HepG2 (cell line): ENCODE measurements around the gene P4HTM. TPM values are rescaled to one million over a fixed set of nuclear protein-coding genes. Genes with fewer than 3 reads are reported as not detected.

Source experiments
- CENPX ChIP-seq: sonication (generic); formaldehyde crosslinking; IDR thresholded peaks from 2 replicates; pipeline ENCODE4 v1.9.0; 2021; ENCODE audit warnings: mild to moderate bottlenecking, missing genetic modification reagents, moderate library complexity
- CHD4 ChIP-seq: fragments of 200-600 bp; sonication (generic); IDR thresholded peaks from 2 replicates; pipeline ENCODE4 v1.7.0; 2017; ENCODE audit warnings: mild to moderate bottlenecking, low read length, borderline replicate concordance
- CTCF ChIP-seq: sonication (generic); formaldehyde crosslinking; IDR thresholded peaks from 2 replicates; pipeline ENCODE4 v1.5.0; 2020; ENCODE audit warnings: mild to moderate bottlenecking, missing genetic modification reagents, moderate library complexity
- DRAP1 ChIP-seq: IDR thresholded peaks from 2 replicates; pipeline ENCODE4 v1.6.1; 2016; ENCODE audit warnings: missing genetic modification reagents, missing compliant biosample characterization
- HINFP ChIP-seq: sonication (generic); formaldehyde crosslinking; IDR thresholded peaks from 2 replicates; pipeline ENCODE4 v1.4.0; 2020; ENCODE audit warnings: low read depth, mild to moderate bottlenecking, missing genetic modification reagents
- LBX2 ChIP-seq: sonication (generic); formaldehyde crosslinking; IDR thresholded peaks from 2 replicates; pipeline ENCODE4 v1.5.0; 2020; ENCODE audit warnings: missing genetic modification reagents, mild to moderate bottlenecking, borderline replicate concordance
- NKX3-1 ChIP-seq: sonication (generic); formaldehyde crosslinking; IDR thresholded peaks from 2 replicates; pipeline ENCODE4 v1.5.0; 2020; ENCODE audit warnings: missing genetic modification reagents
- POLR2AphosphoS2 ChIP-seq: IDR thresholded peaks from 2 replicates; pipeline ENCODE4 v1.6.1; 2011; ENCODE audit warnings: low read depth, low read length, improper control_type of control experiment
- PRMT3 ChIP-seq: sonication (generic); formaldehyde crosslinking; IDR thresholded peaks from 2 replicates; pipeline ENCODE4 v1.8.1; 2022; ENCODE audit warnings: low read depth, mild to moderate bottlenecking, moderate library complexity, missing genetic modification reagents, borderline replicate concordance
- PTBP1 ChIP-seq: fragments of 200-400 bp; formaldehyde crosslinking; IDR thresholded peaks from 2 replicates; pipeline ENCODE4 v1.6.1; 2018; ENCODE audit warnings: low read length, low read depth; ENCODE audit not compliant: poor library complexity, severe bottlenecking
- SMARCE1 ChIP-seq: fragments of 450-650 bp; IDR thresholded peaks from 2 replicates; pipeline ENCODE4 v1.6.1; 2017; ENCODE audit warnings: borderline replicate concordance
- SOX6 ChIP-seq, 2 experiments: fragments of 450-650 bp in 1 of 2; sonication (generic) in 1 of 2; formaldehyde crosslinking in 1 of 2; IDR thresholded peaks; 2 replicates each; pipeline versions ENCODE4 v1.4.0 to v1.6.1; 2017 to 2020; ENCODE audit warnings: antibody characterized with exemption in 1 of 2, mild to moderate bottlenecking in 1 of 2, missing genetic modification reagents in 1 of 2
- THYN1 ChIP-seq: sonication (generic); formaldehyde crosslinking; IDR thresholded peaks from 2 replicates; pipeline ENCODE4 v1.8.1; 2023; ENCODE audit warnings: low read depth, mild to moderate bottlenecking, moderate library complexity, missing genetic modification reagents, borderline replicate concordance
- TSC22D2 ChIP-seq: sonication (generic); formaldehyde crosslinking; IDR thresholded peaks from 2 replicates; pipeline ENCODE4 v1.5.1; 2020; ENCODE audit warnings: missing genetic modification reagents, mild to moderate bottlenecking, borderline replicate concordance
- ZMYM3 ChIP-seq: sonication (generic); formaldehyde crosslinking; IDR thresholded peaks from 2 replicates; pipeline ENCODE4 v1.5.1; 2020; ENCODE audit warnings: mild to moderate bottlenecking, missing genetic modification reagents
- ZNF17 ChIP-seq: sonication (generic); formaldehyde crosslinking; IDR thresholded peaks from 2 replicates; pipeline ENCODE4 v1.5.0; 2020; ENCODE audit warnings: mild to moderate bottlenecking, missing genetic modification reagents
- ZNF232 ChIP-seq: sonication (generic); formaldehyde crosslinking; IDR thresholded peaks from 2 replicates; pipeline ENCODE4 v1.4.0; 2020; ENCODE audit warnings: missing genetic modification reagents, borderline replicate concordance
- ZNF264 ChIP-seq: sonication (generic); formaldehyde crosslinking; IDR thresholded peaks from 2 replicates; pipeline ENCODE4 v1.4.0; 2020; ENCODE audit warnings: missing genetic modification reagents
- ZNF34 ChIP-seq: sonication (generic); formaldehyde crosslinking; IDR thresholded peaks from 2 replicates; pipeline ENCODE4 v1.4.0; 2020; ENCODE audit warnings: mild to moderate bottlenecking, missing genetic modification reagents, borderline replicate concordance
- ZNF367 ChIP-seq: sonication (generic); formaldehyde crosslinking; IDR thresholded peaks from 2 replicates; pipeline ENCODE4 v1.4.0; 2020; ENCODE audit warnings: missing genetic modification reagents, borderline replicate concordance
- ZNF430 ChIP-seq: sonication (generic); formaldehyde crosslinking; IDR thresholded peaks from 2 replicates; pipeline ENCODE4 v1.9.0; 2021; ENCODE audit warnings: mild to moderate bottlenecking, missing genetic modification reagents
- ZNF766 ChIP-seq: sonication (generic); formaldehyde crosslinking; IDR thresholded peaks from 2 replicates; pipeline ENCODE4 v1.5.0; 2020; ENCODE audit warnings: missing genetic modification reagents, borderline replicate concordance
- ZXDC ChIP-seq: sonication (generic); formaldehyde crosslinking; IDR thresholded peaks from 2 replicates; pipeline ENCODE4 v1.5.0; 2020; ENCODE audit warnings: mild to moderate bottlenecking, missing genetic modification reagents
- polyA plus RNA-seq, 8 experiments: library from polyadenylated mRNA; depleted of rRNA in 3 of 8; stranded (reverse) in 7 of 8; unstranded in 1 of 8; fragments of >200 nt; fragmentation: Illumina TruSeq in 4 of 8; extraction: Trizol in 4 of 8; gene quantifications; 2 replicates each; pipeline versions ENCODE4 v1.2.1 to v1.2.3, GENCODE V29; 2011 to 2016; ENCODE audit warnings: low read depth in 4 of 8, missing spikeins in 1 of 8, mixed read lengths in 1 of 8; ENCODE audit not compliant: insufficient read depth in 1 of 8
- total RNA-seq, 5 experiments: library from RNA; depleted of rRNA; stranded (reverse); fragments of >200 nt; fragmentation: Illumina TruSeq; extraction: Trizol; gene quantifications; 2 replicates each; pipeline ENCODE4 v1.2.3, GENCODE V29; 2016; ENCODE audit warnings: low read depth in 1 of 5

The P4HTM gene
- total and polyA plus RNA-seq, 2 of the 13 experiments (the other 11 are each of a cell fraction or from before 2014, with no cell fraction given): 0.01 TPM; not detected in 1

- no peak for TF ChIP-seq SMARCE1
- no peak for TF ChIP-seq ZXDC (CRISPR knock-in tag)
- TF ChIP-seq CTCF (CRISPR knock-in tag): no peak
- TF ChIP-seq ZNF367 (CRISPR knock-in tag): peak; percentile 7
- TF ChIP-seq TSC22D2 (CRISPR knock-in tag): 0 out of 2 replicates have a peak, but pooled peaks have one; percentile 69
- peak; percentile 76; the same call in 1 of the 2 replicates for TF ChIP-seq ZNF766 (CRISPR knock-in tag)
- no peak for TF ChIP-seq ZMYM3
- TF ChIP-seq SOX6 (IDR thresholded peaks at IDR 0.05): no peak
- no peak for TF ChIP-seq SOX6 (CRISPR knock-in tag; IDR thresholded peaks at IDR 0.05)
- peak; percentile 100 for TF ChIP-seq DRAP1 (CRISPR knock-in tag)
- no peak for TF ChIP-seq PRMT3 (CRISPR knock-in tag)
- TF ChIP-seq HINFP (CRISPR knock-in tag): peak; percentile 82
- no peak for TF ChIP-seq ZNF17 (CRISPR knock-in tag)
- peak; percentile 76; the same call in 1 of the 2 replicates for TF ChIP-seq NKX3-1 (CRISPR knock-in tag)
- TF ChIP-seq ZNF34 (CRISPR knock-in tag): peak; percentile 69; the same call in 1 of the 2 replicates
- no peak for TF ChIP-seq PTBP1
- TF ChIP-seq CHD4: no peak
- peak; percentile 86; the same call in 1 of the 2 replicates for TF ChIP-seq ZNF232 (CRISPR knock-in tag)
- no peak for TF ChIP-seq CENPX
- TF ChIP-seq THYN1 (CRISPR knock-in tag): no peak
- peak; percentile 68 for TF ChIP-seq ZNF430
- peak; percentile 93; the same call in 1 of the 2 replicates for TF ChIP-seq POLR2AphosphoS2
- TF ChIP-seq LBX2 (CRISPR knock-in tag): no peak
- TF ChIP-seq ZNF264 (CRISPR knock-in tag): no peak; the same call in 1 of the 2 replicates
These were observed 31.3 kb downstream of the P4HTM start (continued) for GRCh38 chr3:49021213-49021812.
